Tibial nerve (tissue), 4 donors: ENCODE data around the gene KSR2.

Experiments used
- CTCF ChIP-seq, 5 experiments: fragments of 200-600 bp in 3 of 5; fragments of 450-650 bp in 2 of 5; sonication (generic) in 3 of 5; IDR thresholded peaks; one replicate each; pipeline ENCODE4 v1.5.1; 2016 to 2019; ENCODE audit warnings: antibody characterized with exemption in 5 of 5, mild to moderate bottlenecking in 3 of 5, moderate library complexity in 2 of 5
- EP300 ChIP-seq, 2 donors: sonication (generic); formaldehyde crosslinking; IDR thresholded peaks; one replicate each; pipeline ENCODE4 v1.6.1; 2017; ENCODE audit warnings: antibody characterized with exemption in 2 of 2, mild to moderate bottlenecking in 1 of 2
- POLR2A ChIP-seq, 2 donors: fragments of 450-650 bp; IDR thresholded peaks; one replicate each; pipeline ENCODE4 v1.6.1; 2017; ENCODE audit warnings: antibody characterized with exemption in 2 of 2, mild to moderate bottlenecking in 2 of 2, moderate library complexity in 2 of 2

DNA sequence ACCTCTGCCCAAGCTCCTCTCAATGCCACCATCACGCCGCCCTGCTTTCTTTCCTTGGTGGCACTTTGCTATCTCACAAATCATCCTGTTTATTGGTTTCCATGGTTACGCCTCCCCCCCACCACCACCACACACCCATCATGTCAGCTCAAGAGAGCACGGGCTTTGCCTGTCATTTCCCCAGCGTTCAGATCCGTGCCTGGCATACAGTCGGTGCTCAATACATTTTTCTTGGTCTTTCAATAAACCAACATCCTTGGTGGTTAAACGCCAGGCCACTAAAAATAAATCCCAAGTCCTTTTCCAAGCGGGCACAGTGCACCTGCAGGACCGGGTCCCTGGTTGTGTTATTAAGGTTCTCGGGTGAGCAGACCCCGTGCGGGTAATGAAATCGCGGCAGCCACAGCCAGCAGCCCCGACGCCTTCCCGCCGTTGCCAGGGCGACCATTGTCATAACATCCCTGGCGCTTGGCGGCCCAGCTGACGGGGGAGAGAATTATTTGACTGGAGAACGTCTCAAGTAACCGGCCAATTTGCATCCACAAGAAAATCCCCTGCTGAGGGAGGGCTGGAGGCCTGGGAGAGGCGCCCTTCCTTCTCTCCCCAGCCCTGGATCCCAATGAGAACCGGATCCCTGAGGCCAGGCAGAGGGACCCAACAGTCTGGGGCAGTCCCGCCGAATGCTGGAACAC, 92.9 kb downstream of the KSR2 start:
- TF ChIP-seq POLR2A (IDR thresholded peaks at IDR 0.05) (no peak), CTCF (IDR thresholded peaks at IDR 0.05) (no peak), EP300 (IDR thresholded peaks at IDR 0.05) (no peak)
